Measurements from ENCODE around the gene CTNNA3. TPM values are rescaled to one million over a fixed set of nuclear protein-coding genes. Genes with fewer than 3 reads are reported as not detected.

CTNNA3 gene
- total RNA-seq, 1 experiment from 2014 or later, result 0.85 TPM

DNA sequence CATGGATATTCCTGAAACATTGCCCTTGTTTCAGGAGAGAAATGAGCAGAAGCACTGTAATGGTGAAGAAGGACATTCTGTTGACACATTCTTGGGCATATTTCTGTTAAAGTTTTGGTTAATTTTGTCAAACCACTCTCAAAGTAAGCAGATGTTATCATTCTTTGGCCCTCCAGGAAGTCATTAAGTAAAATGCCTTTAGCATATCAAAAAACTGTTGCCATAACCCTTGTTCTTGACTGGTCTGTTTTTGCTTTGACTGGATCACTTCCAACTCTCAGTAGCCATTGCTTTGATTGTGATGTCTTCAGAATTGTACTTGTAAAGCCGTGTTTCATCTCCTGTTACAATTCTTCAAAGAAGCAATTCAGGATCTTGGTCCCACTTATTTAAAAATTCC is 1174.5 kb downstream of the CTNNA3 start:
- Histone ChIP-seq H3K9me3 (ENCODE audit: control insufficient read depth, insufficient read depth, low read depth, low read length) (no peaks in the 10 kb centered on the region), H3K36me3 (ENCODE audit: control insufficient read depth, insufficient read depth, low read length) (no peaks in the 10 kb centered on the region), H3K27ac (ENCODE audit: low read length) (no peak overlapping the region), H3K27me3 (ENCODE audit: control insufficient read depth, insufficient read depth, low read length) (no peaks in the 10 kb centered on the region), H3K4me1 (ENCODE audit: control insufficient read depth, insufficient read depth, low read length) (no peaks in the 10 kb centered on the region), H3K4me3 (ENCODE audit: low read depth in 2 of 2, low read length in 2 of 2) (no peak overlapping the region)
- CTCF ChIA-PET, result no interaction called here
- POLR2A ChIA-PET, result no interaction called here
- DNase-seq (ENCODE audit: low read depth, low spot score), result no peak
- no peak for ATAC-seq
- no TSS peak for BruUV-seq (replicated peaks)
- TF ChIP-seq POLR2AphosphoS5 (IDR thresholded peaks at IDR 0.05; ENCODE audit: low read depth, low read length), result no peak
- no peak for TF ChIP-seq SIN3A (IDR thresholded peaks at IDR 0.05; ENCODE audit: borderline replicate concordance, insufficient read depth, low read depth, low read length)
- TF ChIP-seq, protein P1, sequence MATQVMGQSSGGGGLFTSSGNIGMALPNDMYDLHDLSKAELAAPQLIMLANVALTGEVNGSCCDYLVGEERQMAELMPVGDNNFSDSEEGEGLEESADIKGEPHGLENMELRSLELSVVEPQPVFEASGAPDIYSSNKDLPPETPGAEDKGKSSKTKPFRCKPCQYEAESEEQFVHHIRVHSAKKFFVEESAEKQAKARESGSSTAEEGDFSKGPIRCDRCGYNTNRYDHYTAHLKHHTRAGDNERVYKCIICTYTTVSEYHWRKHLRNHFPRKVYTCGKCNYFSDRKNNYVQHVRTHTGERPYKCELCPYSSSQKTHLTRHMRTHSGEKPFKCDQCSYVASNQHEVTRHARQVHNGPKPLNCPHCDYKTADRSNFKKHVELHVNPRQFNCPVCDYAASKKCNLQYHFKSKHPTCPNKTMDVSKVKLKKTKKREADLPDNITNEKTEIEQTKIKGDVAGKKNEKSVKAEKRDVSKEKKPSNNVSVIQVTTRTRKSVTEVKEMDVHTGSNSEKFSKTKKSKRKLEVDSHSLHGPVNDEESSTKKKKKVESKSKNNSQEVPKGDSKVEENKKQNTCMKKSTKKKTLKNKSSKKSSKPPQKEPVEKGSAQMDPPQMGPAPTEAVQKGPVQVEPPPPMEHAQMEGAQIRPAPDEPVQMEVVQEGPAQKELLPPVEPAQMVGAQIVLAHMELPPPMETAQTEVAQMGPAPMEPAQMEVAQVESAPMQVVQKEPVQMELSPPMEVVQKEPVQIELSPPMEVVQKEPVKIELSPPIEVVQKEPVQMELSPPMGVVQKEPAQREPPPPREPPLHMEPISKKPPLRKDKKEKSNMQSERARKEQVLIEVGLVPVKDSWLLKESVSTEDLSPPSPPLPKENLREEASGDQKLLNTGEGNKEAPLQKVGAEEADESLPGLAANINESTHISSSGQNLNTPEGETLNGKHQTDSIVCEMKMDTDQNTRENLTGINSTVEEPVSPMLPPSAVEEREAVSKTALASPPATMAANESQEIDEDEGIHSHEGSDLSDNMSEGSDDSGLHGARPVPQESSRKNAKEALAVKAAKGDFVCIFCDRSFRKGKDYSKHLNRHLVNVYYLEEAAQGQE (IDR thresholded peaks at IDR 0.05; ENCODE audit: insufficient read depth in 1 of 2, low read depth in 2 of 2, low read length in 1 of 2), result no peak
- TF ChIP-seq, protein P2, sequence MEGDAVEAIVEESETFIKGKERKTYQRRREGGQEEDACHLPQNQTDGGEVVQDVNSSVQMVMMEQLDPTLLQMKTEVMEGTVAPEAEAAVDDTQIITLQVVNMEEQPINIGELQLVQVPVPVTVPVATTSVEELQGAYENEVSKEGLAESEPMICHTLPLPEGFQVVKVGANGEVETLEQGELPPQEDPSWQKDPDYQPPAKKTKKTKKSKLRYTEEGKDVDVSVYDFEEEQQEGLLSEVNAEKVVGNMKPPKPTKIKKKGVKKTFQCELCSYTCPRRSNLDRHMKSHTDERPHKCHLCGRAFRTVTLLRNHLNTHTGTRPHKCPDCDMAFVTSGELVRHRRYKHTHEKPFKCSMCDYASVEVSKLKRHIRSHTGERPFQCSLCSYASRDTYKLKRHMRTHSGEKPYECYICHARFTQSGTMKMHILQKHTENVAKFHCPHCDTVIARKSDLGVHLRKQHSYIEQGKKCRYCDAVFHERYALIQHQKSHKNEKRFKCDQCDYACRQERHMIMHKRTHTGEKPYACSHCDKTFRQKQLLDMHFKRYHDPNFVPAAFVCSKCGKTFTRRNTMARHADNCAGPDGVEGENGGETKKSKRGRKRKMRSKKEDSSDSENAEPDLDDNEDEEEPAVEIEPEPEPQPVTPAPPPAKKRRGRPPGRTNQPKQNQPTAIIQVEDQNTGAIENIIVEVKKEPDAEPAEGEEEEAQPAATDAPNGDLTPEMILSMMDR (IDR thresholded peaks at IDR 0.05), result no peak
- TF ChIP-seq TCF7L2 (IDR thresholded peaks at IDR 0.05; ENCODE audit: low read depth, low read length), result no peak
- in situ Hi-C loops (cut with HindIII; ENCODE audit: low pct_unique_long_range_greater_than_20kb, low sequenced_read_pairs), result no loop called here
- intact Hi-C loops (cut with micrococcal nuclease; ENCODE audit: unreplicated experiment), result no loop called here

DNA sequence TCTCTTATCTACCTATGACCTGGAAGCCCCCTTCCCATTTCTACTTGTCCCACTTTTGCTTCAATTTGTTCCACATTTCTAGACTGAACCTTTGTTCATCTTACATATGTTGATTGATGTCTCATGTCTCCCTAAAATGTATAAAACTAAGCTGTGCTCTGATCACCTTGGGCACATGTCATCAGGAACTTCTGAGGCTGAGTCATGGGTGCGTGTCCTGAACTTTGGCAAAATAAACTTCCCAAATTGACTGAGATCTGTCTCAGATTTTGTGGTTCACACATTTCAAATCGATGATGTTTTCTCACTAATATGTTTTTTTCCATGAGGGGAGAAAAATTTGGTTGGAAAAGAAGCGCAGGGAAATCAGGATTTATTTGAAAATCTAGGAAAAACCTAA is 1176.4 kb downstream of the CTNNA3 start:
- Histone ChIP-seq H3K4me3 (ENCODE audit: low read depth in 2 of 2, low read length in 2 of 2) (no peak overlapping the region), H3K4me1 (ENCODE audit: control insufficient read depth, insufficient read depth, low read length) (no peaks in the 10 kb centered on the region), H3K9me3 (ENCODE audit: control insufficient read depth, insufficient read depth, low read depth, low read length) (no peaks in the 10 kb centered on the region), H3K27me3 (ENCODE audit: control insufficient read depth, insufficient read depth, low read length) (no peaks in the 10 kb centered on the region), H3K36me3 (ENCODE audit: control insufficient read depth, insufficient read depth, low read length) (no peaks in the 10 kb centered on the region), H3K27ac (ENCODE audit: low read length) (no peak overlapping the region)
- CTCF ChIA-PET, result no interaction called here
- no peak for TF ChIP-seq POLR2AphosphoS5 (IDR thresholded peaks at IDR 0.05; ENCODE audit: low read depth, low read length)
- in situ Hi-C loops (cut with HindIII; ENCODE audit: low pct_unique_long_range_greater_than_20kb, low sequenced_read_pairs) (no loop called here), intact Hi-C loops (cut with micrococcal nuclease; ENCODE audit: unreplicated experiment) (no loop called here)
- DNase-seq (ENCODE audit: low read depth, low spot score) (no peak), ATAC-seq (no peak)
- no TSS peak for BruUV-seq (replicated peaks)
- POLR2A ChIA-PET, result no interaction called here

DNA sequence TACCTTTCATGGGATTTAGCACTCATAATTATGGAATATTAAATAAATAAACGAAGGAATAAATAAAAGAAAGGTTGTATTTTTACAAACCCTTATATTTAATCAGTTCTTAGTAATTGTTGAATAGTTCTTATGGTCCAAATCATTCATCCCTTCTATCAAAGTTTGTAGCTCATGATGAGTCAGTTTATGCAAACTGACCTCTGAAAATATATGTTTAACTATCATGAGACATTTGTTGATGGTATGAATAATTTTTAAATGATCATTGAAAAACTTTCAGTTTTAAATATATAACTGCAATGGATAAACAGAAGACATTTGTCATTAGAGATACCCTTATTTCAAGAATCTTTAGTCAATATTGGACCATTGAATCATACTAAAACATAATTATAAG is 1181.3 kb downstream of the CTNNA3 start:
- no TSS peak for BruUV-seq (replicated peaks)
- no peaks in the 10 kb centered on the region for H3K36me3 ChIP-seq (ENCODE audit: control insufficient read depth, insufficient read depth, low read length)
- intact Hi-C loops (cut with micrococcal nuclease; ENCODE audit: unreplicated experiment) (no loop called here), in situ Hi-C loops (cut with HindIII; ENCODE audit: low pct_unique_long_range_greater_than_20kb, low sequenced_read_pairs) (no loop called here)
- ChIA-PET CTCF (no interaction called here), POLR2A (no interaction called here)
- no peak for ATAC-seq
- H3K4me3 ChIP-seq (ENCODE audit: low read depth in 2 of 2, low read length in 2 of 2), result no peak overlapping the region
- no peaks in the 10 kb centered on the region for H3K4me1 ChIP-seq (ENCODE audit: control insufficient read depth, insufficient read depth, low read length)
- TF ChIP-seq, protein P2 (IDR thresholded peaks at IDR 0.05), result no peak
- TF ChIP-seq, protein P1 (IDR thresholded peaks at IDR 0.05; ENCODE audit: insufficient read depth in 1 of 2, low read depth in 2 of 2, low read length in 1 of 2), result no peak
- TF ChIP-seq POLR2AphosphoS5 (IDR thresholded peaks at IDR 0.05; ENCODE audit: low read depth, low read length), result no peak
- no peak for TF ChIP-seq TCF7L2 (IDR thresholded peaks at IDR 0.05; ENCODE audit: low read depth, low read length)
- TF ChIP-seq SIN3A (IDR thresholded peaks at IDR 0.05; ENCODE audit: borderline replicate concordance, insufficient read depth, low read depth, low read length), result no peak
- no peaks in the 10 kb centered on the region for H3K9me3 ChIP-seq (ENCODE audit: control insufficient read depth, insufficient read depth, low read depth, low read length)
- H3K27me3 ChIP-seq (ENCODE audit: control insufficient read depth, insufficient read depth, low read length), result no peaks in the 10 kb centered on the region
- H3K27ac ChIP-seq (ENCODE audit: low read length), result no peak overlapping the region
- DNase-seq (ENCODE audit: low read depth, low spot score), result no peak
